ENCODE results near the gene NFIX. TPM values are rescaled to one million over a fixed set of nuclear protein-coding genes. Genes with fewer than 3 reads are reported as not detected.

Gene NFIX
- total and polyA plus RNA-seq, 2 of the 13 experiments (the other 11 are each of a cell fraction or from before 2014, with no cell fraction given), result 3.4 to 5.4 TPM

GRCh38 chr19:13060964-13061927 is 66.0 kb downstream of the NFIX start (continued):
- TF ChIP-seq TOE1 (CRISPR knock-in tag; IDR thresholded peaks at IDR 0.05) (no peak; the same call in 1 of the 2 replicates), ZNF737 (CRISPR knock-in tag; IDR thresholded peaks at IDR 0.05; ENCODE audit: borderline replicate concordance) (no peak), IRF9 (CRISPR knock-in tag; IDR thresholded peaks at IDR 0.05; ENCODE audit: borderline replicate concordance) (no peak), ZNF570 (CRISPR knock-in tag; IDR thresholded peaks at IDR 0.05; ENCODE audit: borderline replicate concordance) (no peak), HNRNPH1 (optimal IDR thresholded peaks at IDR 0.05; ENCODE audit: low read depth, low read length) (no peak), ZNF224 (CRISPR knock-in tag; IDR thresholded peaks at IDR 0.05) (no peak), FOXA3 (CRISPR knock-in tag; IDR thresholded peaks at IDR 0.05) (no peak), KIAA2018 (CRISPR knock-in tag; IDR thresholded peaks at IDR 0.05; ENCODE audit: borderline replicate concordance) (no peak), ZNF691 (CRISPR knock-in tag; IDR thresholded peaks at IDR 0.05; ENCODE audit: borderline replicate concordance, low read depth) (no peak; the same call in 1 of the 2 replicates), SPEN (CRISPR knock-in tag; IDR thresholded peaks at IDR 0.05; ENCODE audit: low read depth) (no peak), PHF8 (CRISPR knock-in tag; IDR thresholded peaks at IDR 0.05) (no peak; the same call in 1 of the 2 replicates), HOXA5 (CRISPR knock-in tag; IDR thresholded peaks at IDR 0.05) (peak; percentile 64; the same call in 1 of the 2 replicates), ZSCAN5A (CRISPR knock-in tag; IDR thresholded peaks at IDR 0.05; ENCODE audit: borderline replicate concordance) (0 out of 2 replicates have a peak, but pooled peaks have one; percentile 38), NR0B2 (CRISPR knock-in tag; IDR thresholded peaks at IDR 0.05) (no peak), ZFP36L2 (CRISPR knock-in tag; IDR thresholded peaks at IDR 0.05) (no peak)
